Dedifferentiated amniotic fluid mesenchymal stem cell (primary cell): Measurements from ENCODE around the gene BRICD5.
"Not testable (repeated sequence)": the region's sequence is repeated elsewhere in the genome, so short reads cannot be mapped to it uniquely, and the experiment has no call there.

ENCODE experiments used
- DNase-seq: peaks from one replicate; pipeline ENCODE4 v3.0.0-alpha.2; 2016; ENCODE audit errors: extremely low spot score

BRICD5 gene

GRCh38 chr16:2223221-2223941, 12.7 kb upstream of the BRICD5 start, which contains the start of gene E4F1:
TSS of gene E4F1 (plus strand) at chr16:2223591. CDS start at chr16:2223614, 23 bp downstream.
- peak; percentile 99 for DNase-seq

DNA sequence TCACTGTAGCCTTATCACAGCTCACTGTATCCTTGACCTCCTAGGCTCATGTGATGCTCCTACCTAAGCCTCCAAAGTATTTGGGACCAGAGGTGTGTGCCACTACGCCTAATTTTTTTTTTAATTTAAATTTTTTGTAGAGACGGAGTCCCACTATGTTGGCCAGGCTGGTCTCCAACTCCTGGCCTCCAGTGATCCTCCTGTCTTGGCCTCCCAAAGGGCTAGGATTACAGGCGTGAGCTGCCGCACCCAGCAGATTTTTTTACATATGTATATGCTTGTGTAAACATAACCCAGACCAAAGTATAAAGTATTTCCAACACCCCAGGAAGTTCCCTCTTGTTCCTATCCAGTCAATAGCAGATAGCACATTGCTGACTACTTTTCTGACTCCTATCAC, 5.7 kb upstream of the BRICD5 start:
- DNase-seq: no peak

DNA sequence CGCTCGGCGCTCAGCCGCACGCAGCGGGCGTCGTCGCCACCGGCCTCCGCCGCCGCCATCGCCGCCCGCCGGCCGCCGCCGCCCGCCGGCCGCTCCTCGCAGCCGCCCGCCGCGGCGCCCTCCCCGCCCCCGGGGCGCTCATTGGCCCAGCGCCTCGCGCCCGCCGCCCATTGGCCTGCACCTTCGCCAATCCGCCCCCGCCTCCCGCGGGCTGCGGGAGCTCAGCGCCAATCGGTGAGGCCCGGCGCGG, 4.0 kb upstream of the BRICD5 start, which contains the start of gene PGP:
PGP (minus strand) TSS at position 122 of the 250 bp plus-strand sequence; CDS start at position 59, 63 bp downstream.
- DNase-seq: no peak

- no peak for DNase-seq
These were observed 3.4 kb upstream of the BRICD5 start for GRCh38 chr16:2213817-2214718.

DNA sequence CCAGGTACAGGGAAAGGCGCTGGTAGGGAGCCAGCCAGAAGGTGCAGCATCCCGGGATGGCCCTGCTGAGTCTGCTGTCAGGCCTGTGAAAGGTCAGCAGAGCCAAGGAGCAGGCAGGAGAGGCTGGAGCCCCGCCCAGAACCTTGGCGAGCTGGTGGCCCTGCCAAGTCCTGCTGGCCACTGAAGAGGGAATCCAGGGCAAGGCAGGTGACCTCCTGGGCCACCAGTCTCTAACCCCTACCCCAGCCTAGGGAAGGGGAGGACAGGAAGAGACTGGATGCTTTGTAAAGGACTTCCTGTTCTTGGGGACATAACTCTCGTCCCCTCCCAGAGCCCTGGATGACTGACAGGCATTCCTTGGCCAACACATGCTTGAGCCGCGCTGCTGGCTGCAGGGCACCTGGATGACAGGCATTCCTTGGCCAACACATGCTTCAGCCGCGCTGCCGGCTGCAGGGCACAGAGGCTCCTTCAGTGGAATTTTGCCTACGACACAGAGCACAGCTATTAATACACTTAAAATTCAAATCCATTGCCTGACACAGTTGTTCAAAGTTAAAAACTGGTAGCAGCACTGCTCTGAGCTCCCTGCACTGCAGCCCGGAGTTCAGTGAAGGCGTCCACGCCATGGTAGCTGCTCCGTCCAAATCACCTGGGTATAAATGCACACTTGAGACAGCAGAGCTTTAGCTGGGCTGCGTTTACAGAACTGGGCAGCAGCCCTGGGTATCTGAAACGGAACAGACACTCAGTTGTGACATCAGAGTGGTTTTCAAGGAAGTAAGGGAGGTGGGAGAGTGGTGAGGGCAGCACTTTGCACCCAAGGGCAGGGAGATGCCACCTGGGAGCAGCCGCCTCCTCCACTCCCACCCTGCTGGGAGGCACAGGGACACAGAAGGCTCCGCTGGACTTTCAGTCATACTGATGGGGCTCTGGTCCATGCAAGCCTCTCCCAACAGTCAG, 2.0 kb upstream of the BRICD5 start:
- no peak for DNase-seq

- DNase-seq: no peak
These were observed 1.3 kb upstream of the BRICD5 start for GRCh38 chr16:2211923-2212347.

- no peak for DNase-seq
These were observed 692 bp downstream of the BRICD5 start for GRCh38 chr16:2210009-2210332.

GRCh38 chr16:2209258-2210008, 1.2 kb downstream of the BRICD5 start:
- no peak for DNase-seq

GRCh38 chr16:2208772-2209171, 1.9 kb downstream of the BRICD5 start:
- DNase-seq: no peak

DNA sequence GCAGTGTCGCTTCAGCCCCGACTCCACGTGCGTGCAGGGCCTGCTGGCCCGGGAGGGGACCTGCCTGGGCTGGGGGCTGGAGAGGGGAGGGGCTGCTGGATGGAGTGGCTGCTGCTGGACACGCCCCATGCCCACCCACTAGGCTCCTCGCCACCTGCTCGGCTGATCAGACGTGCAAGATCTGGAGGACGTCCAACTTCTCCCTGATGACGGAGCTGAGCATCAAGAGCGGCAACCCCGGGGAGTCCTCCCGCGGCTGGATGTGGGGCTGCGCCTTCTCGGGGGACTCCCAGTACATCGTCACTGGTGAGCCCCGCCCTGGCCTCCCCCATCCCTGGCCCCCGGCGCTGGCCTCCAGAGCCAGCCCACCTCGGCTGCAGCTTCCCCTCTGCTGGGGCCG, 2.4 kb downstream of the BRICD5 start:
- no peak for DNase-seq

DNA sequence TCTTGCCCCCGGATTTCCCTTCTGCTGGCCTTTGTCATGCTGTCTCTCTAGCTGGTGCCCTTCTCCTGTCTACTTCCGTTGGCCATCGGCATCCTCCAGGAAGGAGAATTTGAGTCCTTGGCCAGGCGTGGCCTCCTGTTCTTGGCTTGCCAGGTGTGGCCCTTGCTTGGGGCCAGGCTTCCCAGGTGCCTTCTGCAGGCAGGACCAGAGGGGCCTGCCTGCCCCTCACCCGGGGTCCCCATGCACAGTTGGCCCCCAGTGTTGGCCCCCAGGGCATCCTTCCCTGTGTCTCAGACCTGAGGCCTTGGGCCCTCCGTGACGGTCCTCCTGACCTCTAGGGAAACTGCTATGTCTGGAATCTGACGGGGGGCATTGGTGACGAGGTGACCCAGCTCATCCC, 2.8 kb downstream of the BRICD5 start:
- no peak for DNase-seq

- no peak for DNase-seq
These were observed 3.8 kb downstream of the BRICD5 start for GRCh38 chr16:2206780-2207433.

DNA sequence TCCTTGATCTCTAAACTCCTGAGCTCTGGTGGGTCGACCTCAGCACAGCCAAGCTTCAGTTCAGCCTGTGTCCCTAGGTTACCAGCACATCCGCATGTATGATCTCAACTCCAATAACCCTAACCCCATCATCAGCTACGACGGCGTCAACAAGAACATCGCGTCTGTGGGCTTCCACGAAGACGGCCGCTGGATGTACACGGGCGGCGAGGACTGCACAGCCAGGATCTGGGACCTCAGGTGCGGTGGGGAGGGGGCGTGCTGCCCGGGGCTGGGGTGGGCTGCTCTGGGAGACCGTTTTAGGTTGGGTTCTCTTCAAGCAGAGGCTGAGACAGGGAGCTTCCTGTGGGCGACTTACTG, 4.3 kb downstream of the BRICD5 start:
- no peak for DNase-seq

DNA sequence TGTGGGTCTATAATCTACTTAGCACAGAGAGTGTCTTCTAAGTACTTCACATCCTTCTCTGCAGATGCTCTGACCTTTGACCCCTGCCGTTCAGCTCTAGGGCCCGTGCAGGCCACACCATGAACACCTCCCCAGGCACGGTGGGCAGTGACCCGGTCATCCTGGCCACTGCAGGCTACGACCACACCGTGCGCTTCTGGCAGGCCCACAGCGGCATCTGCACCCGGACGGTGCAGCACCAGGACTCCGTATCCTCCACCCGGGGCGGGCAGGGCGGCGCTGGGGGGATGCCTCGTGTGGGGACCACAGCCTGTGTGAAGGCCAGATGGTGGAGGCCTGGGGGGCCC, 4.7 kb downstream of the BRICD5 start:
- no peak for DNase-seq

- peak; percentile 79 for DNase-seq
These were observed 5.3 kb downstream of the BRICD5 start, which contains the start of gene MLST8 for GRCh38 chr16:2205104-2205966. TSS of gene MLST8 (plus strand) at chr16:2205454. CDS start at chr16:2206086, 632 bp downstream.

- DNase-seq: no peak
These were observed 6.1 kb downstream of the BRICD5 start for GRCh38 chr16:2204416-2205103.

DNA sequence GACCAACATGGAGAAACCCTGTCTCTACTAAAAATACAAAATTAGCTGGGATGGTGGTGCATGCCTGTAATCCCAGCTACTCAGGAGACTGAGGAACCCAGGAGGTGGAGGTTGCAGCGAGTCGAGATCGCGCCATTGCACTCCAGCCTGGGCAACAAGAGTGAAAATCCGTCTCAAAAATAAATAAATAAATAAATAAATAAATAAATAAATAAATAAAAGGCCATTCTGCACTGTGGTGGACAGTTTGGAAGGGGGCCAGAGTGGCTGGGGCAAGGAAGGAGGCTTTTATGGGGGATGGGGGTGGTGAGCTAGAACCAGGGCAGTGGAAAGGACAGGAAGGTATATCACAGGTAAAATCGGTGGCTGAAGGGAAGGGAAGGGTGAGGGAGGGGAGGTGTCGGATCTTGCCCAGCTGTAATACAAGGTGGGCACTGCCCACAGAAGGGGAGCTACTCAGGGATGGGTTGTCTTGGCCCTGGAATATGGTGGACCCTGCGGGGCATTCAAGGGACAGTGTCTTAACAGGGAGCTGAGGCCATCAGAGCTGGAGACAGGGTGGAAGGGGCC, 7.5 kb downstream of the BRICD5 start:
- DNase-seq: not testable (repeated sequence)

GRCh38 chr16:2200313-2200712, 10.3 kb downstream of the BRICD5 start:
- DNase-seq: no peak

DNA sequence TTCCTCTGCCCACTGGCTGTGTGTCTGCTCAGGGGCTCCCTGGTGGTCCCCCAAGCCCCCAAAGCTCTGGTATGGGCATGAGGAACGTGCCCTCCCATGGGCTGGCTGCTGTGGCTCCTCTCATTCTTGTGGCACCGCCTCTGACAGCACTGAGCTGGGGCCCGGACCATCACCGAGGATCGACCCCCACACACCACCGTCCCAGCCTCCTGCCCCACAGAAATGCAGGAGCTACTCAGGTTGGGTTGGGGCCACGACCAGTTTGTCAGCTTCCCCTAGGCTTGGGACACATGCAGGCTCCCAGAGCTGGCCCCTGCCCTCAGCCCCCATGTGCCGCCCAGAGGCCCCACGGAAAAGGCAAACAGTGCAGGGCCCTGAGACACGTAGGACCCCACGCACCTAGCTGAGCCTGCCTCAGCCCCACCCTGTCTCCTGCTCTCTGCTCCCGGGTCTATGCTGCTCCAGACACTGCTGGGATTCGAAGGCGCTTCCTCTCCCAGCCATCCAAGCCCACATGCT, 11.0 kb downstream of the BRICD5 start:
- no peak for DNase-seq
